Thyroid gland (tissue), 4 donors: ENCODE data around the gene SCAP. TPM values are rescaled to one million over a fixed set of nuclear protein-coding genes. Genes with fewer than 3 reads are reported as not detected.

Experiments used
- DNase-seq, 2 donors: peaks; one replicate each; pipeline ENCODE4 v3.0.0-alpha.2; 2019
- H3K27ac ChIP-seq, 3 donors: fragments of 200-600 bp; sonication (generic); 1 replicate in 2 of 3; 2 replicates in 1 of 3; pipeline ENCODE4 v1.5.1; 2016 to 2019; ENCODE audit warnings: mild to moderate bottlenecking in 1 of 3, moderate library complexity in 1 of 3
- H3K27me3 ChIP-seq: fragments of 200-600 bp; sonication (generic); one replicate; pipeline ENCODE4 v1.5.1; 2019
- H3K36me3 ChIP-seq, 2 donors: fragments of 200-600 bp; sonication (generic); one replicate each; pipeline ENCODE4 v1.5.1; 2016 to 2019
- H3K4me1 ChIP-seq, 2 donors: fragments of 200-600 bp; sonication (generic); one replicate each; pipeline ENCODE4 v1.5.1; 2017 to 2019
- H3K4me3 ChIP-seq, 3 donors: fragments of 200-600 bp; sonication (generic); replicated peaks in 1 of 3; 1 replicate in 2 of 3; 2 replicates in 1 of 3; pipeline ENCODE4 v1.5.1; 2016; ENCODE audit warnings: mild to moderate bottlenecking in 1 of 3
- H3K9me3 ChIP-seq: fragments of 200-600 bp; sonication (generic); one replicate; pipeline ENCODE4 v1.5.1; 2017
- CTCF ChIP-seq, 6 experiments: fragments of 200-600 bp in 3 of 6; fragments of 450-650 bp in 3 of 6; sonication (generic) in 3 of 6; IDR thresholded peaks; one replicate each; pipeline ENCODE4 v1.5.1; 2016 to 2019; ENCODE audit warnings: antibody characterized with exemption in 6 of 6, mild to moderate bottlenecking in 2 of 6, inconsistent platforms in 1 of 6, moderate library complexity in 1 of 6
- POLR2A ChIP-seq, 2 donors: fragments of 450-650 bp; IDR thresholded peaks; one replicate each; pipeline ENCODE4 v1.6.1; 2017; ENCODE audit warnings: antibody characterized with exemption in 2 of 2, mild to moderate bottlenecking in 2 of 2, moderate library complexity in 1 of 2
- WGBS, 2 donors: methylation state at CpG; one replicate each; pipeline ENCODE4 v1.1.5; 2017; 5-methylcytosine and 5-hydroxymethylcytosine counted together
- intact Hi-C: fragments of 100-400 bp; cut with DNase I; formaldehyde crosslinking; loops from one replicate; pipeline ENCODE4 v1.15.1; 2023
- total RNA-seq, 4 donors: library from RNA; depleted of rRNA; stranded (reverse); fragments of >200 nt; gene quantifications; one replicate each; pipeline ENCODE4 v1.2.3, GENCODE V29; 2016

SCAP gene
- total RNA-seq, 4 donors from 2014 or later: 56.8 to 102 (median 88.8) TPM

GRCh38 chr3:47429476-47430270, 46.1 kb downstream of the SCAP start:
- no peaks in the 10 kb centered on the region for H3K27me3 ChIP-seq
- H3K27ac ChIP-seq: no peak overlapping the region
- intact Hi-C loops: no loop called here
- H3K4me1 ChIP-seq: no peaks in the 10 kb centered on the region
- no peak for DNase-seq
- no peak overlapping the region for H3K4me3 ChIP-seq
- no peaks in the 10 kb centered on the region for H3K9me3 ChIP-seq
- 96 to 97% methylated on average over 9 of the region's 9 CpGs for WGBS, 2 donors
- TF ChIP-seq POLR2A (IDR thresholded peaks at IDR 0.05) (no peak), CTCF (IDR thresholded peaks at IDR 0.05) (no peak)
- H3K36me3 ChIP-seq: peaks cover 27 to 29% of the 10 kb centered on the region in 2 donors

GRCh38 chr3:47428662-47429061, 47.1 kb downstream of the SCAP start:
- no peak overlapping the region for H3K4me3 ChIP-seq
- H3K9me3 ChIP-seq: no peaks in the 10 kb centered on the region
- TF ChIP-seq POLR2A (IDR thresholded peaks at IDR 0.05) (no peak), CTCF (IDR thresholded peaks at IDR 0.05) (no peak)
- H3K36me3 ChIP-seq: peaks cover 20 to 21% of the 10 kb centered on the region in 2 donors
- no peak for DNase-seq
- no peak overlapping the region for H3K27ac ChIP-seq
- intact Hi-C loops: no loop called here
- H3K4me1 ChIP-seq: no peaks in the 10 kb centered on the region
- whole genome bisulfite sequencing, 2 donors: 95 to 96% methylated on average over 6 of the region's 6 CpGs
- H3K27me3 ChIP-seq: no peaks in the 10 kb centered on the region

- no peaks in the 10 kb centered on the region for H3K4me1 ChIP-seq
- intact Hi-C loops: no loop called here
- WGBS, 2 donors: 94 to 96% methylated on average over 4 to 6 of the region's 6 CpGs
- H3K9me3 ChIP-seq: no peaks in the 10 kb centered on the region
- no peak overlapping the region for H3K4me3 ChIP-seq
- no peak for TF ChIP-seq CTCF (IDR thresholded peaks at IDR 0.05)
- no peak for TF ChIP-seq POLR2A (IDR thresholded peaks at IDR 0.05)
- no peak for DNase-seq
- H3K36me3 ChIP-seq: peaks cover 13 to 14% of the 10 kb centered on the region in 2 donors
- H3K27me3 ChIP-seq: no peaks in the 10 kb centered on the region
- no peak overlapping the region for H3K27ac ChIP-seq
Observed at GRCh38 chr3:47427866-47428265, 47.9 kb downstream of the SCAP start.

- TF ChIP-seq POLR2A (IDR thresholded peaks at IDR 0.05): no peak
- TF ChIP-seq CTCF (IDR thresholded peaks at IDR 0.05): no peak
- Histone ChIP-seq H3K4me3 (no peak overlapping the region), H3K27ac (no peak overlapping the region), H3K9me3 (no peaks in the 10 kb centered on the region), H3K36me3 (peaks cover 9 to 12% of the 10 kb centered on the region in 2 donors), H3K4me1 (peaks cover 13% of the 10 kb centered on the region in 2 donors), H3K27me3 (no peaks in the 10 kb centered on the region)
- no peak for DNase-seq
- 90 to 95% methylated on average over 7 to 9 of the region's 9 CpGs for WGBS, 2 donors
- intact Hi-C loops: no loop called here
Observed at GRCh38 chr3:47425959-47426358, 49.8 kb downstream of the SCAP start.

GRCh38 chr3:47425383-47425778, 50.4 kb downstream of the SCAP start:
- H3K27ac ChIP-seq: no peak overlapping the region
- no peak overlapping the region for H3K4me3 ChIP-seq
- H3K27me3 ChIP-seq: no peaks in the 10 kb centered on the region
- DNase-seq: no peak
- peaks cover 13% of the 10 kb centered on the region in 2 donors for H3K4me1 ChIP-seq
- no peaks in the 10 kb centered on the region for H3K9me3 ChIP-seq
- H3K36me3 ChIP-seq: peaks cover 9 to 12% of the 10 kb centered on the region in 2 donors
- intact Hi-C loops: no loop called here
- 90 to 94% methylated on average over 6 to 8 of the region's 11 CpGs for WGBS, 2 donors
- TF ChIP-seq CTCF (IDR thresholded peaks at IDR 0.05) (no peak), POLR2A (IDR thresholded peaks at IDR 0.05) (no peak)
